ENCODE measurements around the gene C1QTNF5.

Gene C1QTNF5

GRCh38 chr11:119359365-119360214 lies 18.9 kb upstream of the C1QTNF5 start:
- in situ Hi-C loops (cut with MboI; ENCODE audit: low sequenced_read_pairs) = no loop called here

- in situ Hi-C loops (cut with MboI; ENCODE audit: low sequenced_read_pairs) = no loop called here
These were observed 16.4 kb upstream of the C1QTNF5 start for GRCh38 chr11:119357074-119357473.

GRCh38 chr11:119356349-119357031 lies 15.8 kb upstream of the C1QTNF5 start:
- in situ Hi-C loops (cut with MboI; ENCODE audit: low sequenced_read_pairs) = no loop called here

GRCh38 chr11:119355091-119355843 lies 14.6 kb upstream of the C1QTNF5 start:
- in situ Hi-C loops (cut with MboI; ENCODE audit: low sequenced_read_pairs) = no loop called here

- in situ Hi-C loops (cut with MboI; ENCODE audit: low sequenced_read_pairs) = no loop called here
These were observed 12.2 kb upstream of the C1QTNF5 start for GRCh38 chr11:119352857-119353260.

- in situ Hi-C loops (cut with MboI; ENCODE audit: low sequenced_read_pairs) = no loop called here
These were observed 10.5 kb upstream of the C1QTNF5 start for GRCh38 chr11:119351232-119351631.

GRCh38 chr11:119350302-119350701 lies 9.6 kb upstream of the C1QTNF5 start:
- in situ Hi-C loops (cut with MboI; ENCODE audit: low sequenced_read_pairs) = no loop called here

- in situ Hi-C loops (cut with MboI; ENCODE audit: low sequenced_read_pairs) = no loop called here
These were observed 7.4 kb upstream of the C1QTNF5 start for GRCh38 chr11:119347940-119348605.

GRCh38 chr11:119347242-119347641 lies 6.6 kb upstream of the C1QTNF5 start:
- in situ Hi-C loops (cut with MboI; ENCODE audit: low sequenced_read_pairs) = no loop called here

GRCh38 chr11:119346605-119347004 lies 5.9 kb upstream of the C1QTNF5 start, which contains the start of gene MFRP:
MFRP (minus strand) TSS chr11:119346705; CDS start chr11:119346513, 192 bp downstream.
- in situ Hi-C loops (cut with MboI; ENCODE audit: low sequenced_read_pairs) = no loop called here

GRCh38 chr11:119345685-119346084 lies 5.0 kb upstream of the C1QTNF5 start:
- in situ Hi-C loops (cut with MboI; ENCODE audit: low sequenced_read_pairs) = no loop called here

- in situ Hi-C loops (cut with MboI; ENCODE audit: low sequenced_read_pairs) = no loop called here
These were observed 3.8 kb upstream of the C1QTNF5 start for GRCh38 chr11:119344291-119345010.

- in situ Hi-C loops (cut with MboI; ENCODE audit: low sequenced_read_pairs) = no loop called here
These were observed 3.0 kb upstream of the C1QTNF5 start for GRCh38 chr11:119343726-119344125.

- in situ Hi-C loops (cut with MboI; ENCODE audit: low sequenced_read_pairs) = no loop called here
These were observed 1.9 kb upstream of the C1QTNF5 start for GRCh38 chr11:119342362-119343130.

- in situ Hi-C loops (cut with MboI; ENCODE audit: low sequenced_read_pairs) = no loop called here
These were observed 1.3 kb upstream of the C1QTNF5 start for GRCh38 chr11:119342023-119342300.

- in situ Hi-C loops (cut with MboI; ENCODE audit: low sequenced_read_pairs) = no loop called here
These were observed 739 bp upstream of the C1QTNF5 start for GRCh38 chr11:119341222-119342022.

- in situ Hi-C loops (cut with MboI; ENCODE audit: low sequenced_read_pairs) = no loop called here
These were observed 921 bp downstream of the C1QTNF5 start for GRCh38 chr11:119339589-119340334.

GRCh38 chr11:119338965-119339588 lies 1.6 kb downstream of the C1QTNF5 start:
- in situ Hi-C loops (cut with MboI; ENCODE audit: low sequenced_read_pairs) = no loop called here

Measured in HL-60/S4 treated with phorbol 12-myristate 13-acetate at 8.2 ng/mL for 4 days and 3 days (cell line).